ENCODE data around the gene ARHGAP31.
"Not testable (repeated sequence)": the region's sequence is repeated elsewhere in the genome, so short reads cannot be mapped to it uniquely, and the experiment has no call there.

Gene ARHGAP31

GRCh38 chr3:119301662-119302061 is 7.5 kb downstream of the ARHGAP31 start:
- no peak overlapping the region for H3K4me3 ChIP-seq (ENCODE audit: low read depth, low read length)
- no peak for TF ChIP-seq CTCF (IDR thresholded peaks at IDR 0.05; ENCODE audit: low read depth, low read length, missing control alignments)
- no peak for DNase-seq (ENCODE audit: low read depth)
- in situ Hi-C loops (cut with HindIII; ENCODE audit: low sequenced_read_pairs), result no loop called here

DNA sequence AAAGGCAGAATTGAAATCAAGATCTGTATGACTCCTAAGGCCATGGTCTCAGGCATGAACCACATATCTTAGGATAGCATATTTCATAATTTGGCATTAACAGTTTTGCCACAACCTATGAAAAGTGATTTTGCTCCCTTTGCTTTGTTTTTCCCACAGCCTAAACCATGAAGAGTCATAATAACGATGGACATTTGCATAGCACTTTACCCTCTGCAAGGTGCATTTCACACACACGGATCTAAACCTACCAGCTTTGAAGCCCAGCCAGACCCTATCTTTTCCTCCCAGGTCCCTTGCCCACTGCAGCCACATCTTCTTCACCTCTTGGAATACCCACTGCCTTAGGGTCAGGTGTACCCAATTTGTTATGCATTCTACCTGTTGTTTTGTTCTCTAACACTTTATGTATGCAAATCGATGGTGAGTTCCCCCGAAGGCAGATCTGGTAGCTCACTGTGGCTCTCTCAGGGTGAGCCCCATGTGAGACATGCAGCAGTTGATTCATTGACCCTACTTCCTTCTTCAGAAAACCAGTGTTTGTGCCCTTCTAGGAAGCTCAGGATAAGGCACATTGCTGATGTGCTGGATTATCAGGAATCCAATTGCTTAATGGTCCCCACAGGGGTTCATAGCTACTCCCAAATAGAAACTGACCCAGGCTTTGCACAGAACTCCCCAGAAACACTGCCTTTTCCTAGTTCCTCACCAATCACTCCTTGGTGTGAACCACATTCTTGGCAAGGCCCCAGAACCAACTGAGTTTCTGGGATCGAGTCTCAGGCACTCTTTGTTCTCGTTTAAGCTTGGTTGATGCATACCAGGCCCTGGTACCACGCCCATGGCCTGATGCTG is 8.7 kb downstream of the ARHGAP31 start:
- TF ChIP-seq CTCF (IDR thresholded peaks at IDR 0.05; ENCODE audit: low read depth, low read length, missing control alignments), result no peak
- in situ Hi-C loops (cut with HindIII; ENCODE audit: low sequenced_read_pairs), result no loop called here
- no peak overlapping the region for H3K4me3 ChIP-seq (ENCODE audit: low read depth, low read length)
- no peak for DNase-seq (ENCODE audit: low read depth)

DNA sequence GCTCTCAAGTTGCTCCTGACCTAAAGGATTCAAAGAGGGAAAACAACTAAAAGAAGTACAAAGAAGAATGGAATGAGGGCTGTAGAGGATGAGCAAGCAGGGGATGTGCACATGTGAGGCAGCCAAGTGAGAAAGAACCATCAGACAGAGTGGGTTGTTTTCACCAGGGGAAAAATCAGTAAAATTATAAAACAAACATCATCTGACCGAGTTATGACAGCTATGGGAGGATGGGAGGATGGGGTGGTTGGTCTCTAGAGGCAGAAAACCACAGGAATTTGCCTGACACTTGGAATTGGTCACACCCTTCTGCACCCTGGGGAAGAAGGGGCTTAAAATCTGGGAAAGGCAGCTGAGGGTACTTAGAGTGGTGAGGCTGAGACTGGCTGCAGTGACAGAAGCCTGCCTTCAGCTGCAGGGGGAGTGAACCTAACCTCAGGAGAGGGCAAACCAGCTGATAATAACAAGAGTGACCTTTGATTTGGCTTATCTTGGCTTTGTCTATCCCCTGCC is 10.1 kb downstream of the ARHGAP31 start:
- H3K4me3 ChIP-seq (ENCODE audit: low read depth, low read length), result no peak overlapping the region
- peak; percentile 54 for DNase-seq (ENCODE audit: low read depth)
- TF ChIP-seq CTCF (IDR thresholded peaks at IDR 0.05; ENCODE audit: low read depth, low read length, missing control alignments), result no peak
- in situ Hi-C loops (cut with HindIII; ENCODE audit: low sequenced_read_pairs), result no loop called here

DNA sequence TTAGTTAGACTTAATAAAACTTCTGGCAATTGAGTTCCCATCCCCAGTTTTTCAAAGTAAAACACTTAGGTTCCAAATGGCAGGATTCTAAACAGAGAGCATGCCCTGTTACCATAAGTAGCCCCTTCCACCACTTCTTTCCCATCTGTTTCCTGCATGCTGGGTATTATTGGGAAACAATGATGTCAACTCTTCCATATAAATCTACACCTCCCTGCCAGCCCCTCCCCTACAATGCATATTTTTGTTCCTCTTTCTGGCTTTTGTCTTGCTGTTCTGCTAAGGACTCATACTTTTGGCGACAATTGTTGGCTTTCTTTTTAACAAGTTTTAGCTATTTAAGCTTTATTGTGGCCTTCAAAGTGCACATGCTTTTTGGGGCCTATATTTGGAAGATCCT is 11.1 kb downstream of the ARHGAP31 start:
- no peak for TF ChIP-seq CTCF (IDR thresholded peaks at IDR 0.05; ENCODE audit: low read depth, low read length, missing control alignments)

GRCh38 chr3:119306378-119306777 is 12.2 kb downstream of the ARHGAP31 start:
- in situ Hi-C loops (cut with HindIII; ENCODE audit: low sequenced_read_pairs); DNase-seq (ENCODE audit: low read depth); H3K4me3 ChIP-seq (ENCODE audit: low read depth, low read length): not testable (repeated sequence)

More for the DNA sequence above, 11.1 kb downstream of the ARHGAP31 start:
- H3K4me3 ChIP-seq (ENCODE audit: low read depth, low read length), result no peak overlapping the region
- DNase-seq (ENCODE audit: low read depth), result no peak
- in situ Hi-C loops (cut with HindIII; ENCODE audit: low sequenced_read_pairs), result no loop called here

GRCh38 chr3:119308355-119308754 is 14.2 kb downstream of the ARHGAP31 start:
- no peak for TF ChIP-seq CTCF (IDR thresholded peaks at IDR 0.05; ENCODE audit: low read depth, low read length, missing control alignments)
- no peak for DNase-seq (ENCODE audit: low read depth)
- H3K4me3 ChIP-seq (ENCODE audit: low read depth, low read length), result no peak overlapping the region
- in situ Hi-C loops (cut with HindIII; ENCODE audit: low sequenced_read_pairs), result no loop called here

GRCh38 chr3:119309591-119309990 is 15.4 kb downstream of the ARHGAP31 start:
- in situ Hi-C loops (cut with HindIII; ENCODE audit: low sequenced_read_pairs), result no loop called here
- no peak for TF ChIP-seq CTCF (IDR thresholded peaks at IDR 0.05; ENCODE audit: low read depth, low read length, missing control alignments)
- H3K4me3 ChIP-seq (ENCODE audit: low read depth, low read length), result no peak overlapping the region
- DNase-seq (ENCODE audit: low read depth), result no peak
